HepG2 (cell line): Measurements from ENCODE around the gene VPS9D1. TPM values are rescaled to one million over a fixed set of nuclear protein-coding genes. Genes with fewer than 3 reads are reported as not detected.
"Not testable (repeated sequence)": the region's sequence is repeated elsewhere in the genome, so short reads cannot be mapped to it uniquely, and the experiment has no call there.

Experiments
- ATAC-seq: fragments of 200-7000 bp; cut with Tn5 transposase; 3 replicates; pipeline ENCODE4 v1.9.1; 2020; ENCODE audit warnings: mild to moderate bottlenecking, moderate library complexity
- BruUV-seq: library from RNA; stranded (reverse); fragments of 400-500 nt; replicated peaks from 2 replicates; lab custom pipeline; 2021; lab: Mats Ljungman, UMichigan
- CTCF ChIA-PET: fragments of 300-600 bp; formaldehyde crosslinking; extraction: SDS; loops from one replicate; lab custom pipeline; 2021; ENCODE audit warnings: low total read pairs, inconsistent platforms, low intra/inter-chr PET ratio; lab: Yijun Ruan, JAX
- POLR2A ChIA-PET: fragments of 350-600 bp; sonication (Branson Sonifier 250); formaldehyde crosslinking; loops from one replicate; lab custom pipeline; 2020; ENCODE audit warnings: antibody characterized with exemption, inconsistent platforms; lab: Yijun Ruan, JAX
- DNase-seq: peaks from one replicate; pipeline ENCODE4 v3.0.0-alpha.2; 2015; ENCODE audit warnings: low spot score
- FAIRE-seq: peaks from 3 replicates; lab custom pipeline; 2011; peaks lifted over from hg19 to GRCh38; lab: Jason Lieb, UNC
- H2AFZ ChIP-seq: one replicate; pipeline ENCODE4 v1.6.1; 2011; ENCODE audit warnings: low read length, inconsistent platforms
- H3K27ac ChIP-seq: fragments of 300-600 bp; 3 replicates; pipeline ENCODE4 v1.8.0; 2011; ENCODE audit warnings: mixed run types, mild to moderate bottlenecking, mixed read lengths, low read length, inconsistent platforms; ENCODE audit not compliant: insufficient read depth; ENCODE audit errors: extremely low read length
- H3K27me3 ChIP-seq, 2 experiments: fragments of 200-600 bp in 1 of 2; 2 replicates in 1 of 2; 3 replicates in 1 of 2; pipeline versions ENCODE4 v1.6.0 to v1.8.0; 2011; ENCODE audit warnings: low read length in 2 of 2, mild to moderate bottlenecking in 2 of 2, moderate library complexity in 2 of 2, inconsistent platforms in 1 of 2; ENCODE audit not compliant: insufficient read depth in 2 of 2, control insufficient read depth in 1 of 2
- H3K36me3 ChIP-seq, 2 experiments: fragments of 200-600 bp in 1 of 2; replicated peaks in 1 of 2; 2 replicates in 1 of 2; 3 replicates in 1 of 2; pipeline versions ENCODE4 v1.5.1 to v1.8.0; 2011; ENCODE audit warnings: low read length in 2 of 2, inconsistent platforms in 1 of 2; ENCODE audit not compliant: insufficient read depth in 2 of 2, control insufficient read depth in 1 of 2
- H3K4me1 ChIP-seq: 2 replicates; pipeline ENCODE4 v1.5.1; 2012; ENCODE audit warnings: low read length, inconsistent platforms; ENCODE audit not compliant: insufficient read depth
- H3K4me2 ChIP-seq: 2 replicates; pipeline ENCODE4 v1.6.0; 2011; ENCODE audit warnings: low read depth, low read length, inconsistent platforms
- H3K4me3 ChIP-seq, 3 experiments: fragments of 200-600 bp in 1 of 3; sonication (generic), shearing (Covaris generic) in 1 of 3; replicated peaks in 1 of 3; 2 replicates each; pipeline ENCODE4 v1.5.1; 2011 to 2016; ENCODE audit warnings: low read length in 3 of 3, inconsistent platforms in 2 of 3, low read depth in 2 of 3, mild to moderate bottlenecking in 2 of 3, control low read depth in 1 of 3, mixed read lengths in 1 of 3; ENCODE audit not compliant: insufficient read depth in 1 of 3
- H3K79me2 ChIP-seq: one replicate; pipeline ENCODE4 v1.6.1; 2011; ENCODE audit warnings: low read length, inconsistent platforms; ENCODE audit not compliant: insufficient read depth
- H3K9ac ChIP-seq: 2 replicates; pipeline ENCODE4 v1.6.0; 2011; ENCODE audit warnings: mild to moderate bottlenecking, low read depth, low read length, inconsistent platforms; ENCODE audit not compliant: insufficient read depth
- H3K9me3 ChIP-seq: 2 replicates; pipeline ENCODE4 v1.5.1; 2012; ENCODE audit warnings: mild to moderate bottlenecking, low read length
- H4K20me1 ChIP-seq: 2 replicates; pipeline ENCODE4 v1.6.0; 2011; ENCODE audit warnings: inconsistent platforms, mild to moderate bottlenecking, low read length, moderate library complexity; ENCODE audit not compliant: insufficient read depth
- CEBPZ ChIP-seq: IDR thresholded peaks from 2 replicates; pipeline ENCODE4 v1.6.1; 2012; ENCODE audit warnings: low read length, improper control_type of control experiment
- DNMT1 ChIP-seq: sonication (generic); formaldehyde crosslinking; IDR thresholded peaks from 2 replicates; pipeline ENCODE4 v1.5.1; 2020; ENCODE audit warnings: mild to moderate bottlenecking, missing genetic modification reagents
- DNMT3B ChIP-seq: conservative IDR thresholded peaks from 2 replicates; pipeline ENCODE4 v1.6.1; 2016; ENCODE audit warnings: missing biosample characterization, control low read depth
- HMG20B ChIP-seq: conservative IDR thresholded peaks from 2 replicates; pipeline ENCODE4 v1.6.1; 2016; ENCODE audit warnings: missing genetic modification reagents, missing compliant biosample characterization
- MTA3 ChIP-seq: sonication (generic); formaldehyde crosslinking; IDR thresholded peaks from 2 replicates; pipeline ENCODE4 v1.4.0; 2020; ENCODE audit warnings: missing genetic modification reagents
- NR2C2 ChIP-seq: sonication (generic); formaldehyde crosslinking; IDR thresholded peaks from 2 replicates; pipeline ENCODE4 v1.4.0; 2020; ENCODE audit warnings: missing genetic modification reagents, mild to moderate bottlenecking, moderate library complexity, borderline replicate concordance
- RXRA ChIP-seq: sonication (generic); formaldehyde crosslinking; IDR thresholded peaks from 2 replicates; pipeline ENCODE4 v1.5.1; 2020; ENCODE audit warnings: missing genetic modification reagents
- SRSF4 ChIP-seq: fragments of 200-400 bp; formaldehyde crosslinking; IDR thresholded peaks from one replicate; pipeline ENCODE4 v1.6.1; 2018; ENCODE audit warnings: mild to moderate bottlenecking, low read depth, low read length, moderate library complexity; ENCODE audit not compliant: poor library complexity, severe bottlenecking
- XBP1 ChIP-seq: sonication (generic); formaldehyde crosslinking; IDR thresholded peaks from 2 replicates; pipeline ENCODE4 v1.5.0; 2020; ENCODE audit warnings: missing genetic modification reagents
- ZKSCAN1 ChIP-seq: fragments of 150-350 bp; IDR thresholded peaks from 2 replicates; pipeline ENCODE4 v1.6.1; 2014; ENCODE audit warnings: low read length
- ZNF598 ChIP-seq: sonication (generic); formaldehyde crosslinking; IDR thresholded peaks from 2 replicates; pipeline ENCODE4 v1.5.1; 2020; ENCODE audit warnings: mild to moderate bottlenecking, missing genetic modification reagents, borderline replicate concordance
- ZNF781 ChIP-seq: sonication (generic); formaldehyde crosslinking; IDR thresholded peaks from 2 replicates; pipeline ENCODE4 v1.5.1; 2020; ENCODE audit warnings: borderline replicate concordance, mild to moderate bottlenecking, missing genetic modification reagents; ENCODE audit errors: not compliant biosample characterization
- WGBS: methylation state at CpG from one replicate; pipeline ENCODE4 v1.1.6; 2017; ENCODE audit warnings: low lambda C conversion rate; 5-methylcytosine and 5-hydroxymethylcytosine counted together
- in situ Hi-C: cut with HindIII; loops from 2 replicates; pipeline ENCODE4 v1.10.0; 2017; ENCODE audit warnings: low pct_unique_long_range_greater_than_20kb; ENCODE audit not compliant: extremely low pct_ligation_motif_present
- intact Hi-C: fragments of 100-400 bp; cut with micrococcal nuclease; formaldehyde crosslinking; loops from one replicate; pipeline ENCODE4 v1.10.0; 2022; ENCODE audit not compliant: unreplicated experiment
- polyA plus RNA-seq, 8 experiments: library from polyadenylated mRNA; depleted of rRNA in 3 of 8; stranded (reverse) in 7 of 8; unstranded in 1 of 8; fragments of >200 nt; fragmentation: Illumina TruSeq in 4 of 8; extraction: Trizol in 4 of 8; gene quantifications; 2 replicates each; pipeline versions ENCODE4 v1.2.1 to v1.2.3, GENCODE V29; 2011 to 2016; ENCODE audit warnings: low read depth in 4 of 8, missing spikeins in 1 of 8, mixed read lengths in 1 of 8; ENCODE audit not compliant: insufficient read depth in 1 of 8
- total RNA-seq, 5 experiments: library from RNA; depleted of rRNA; stranded (reverse); fragments of >200 nt; fragmentation: Illumina TruSeq; extraction: Trizol; gene quantifications; 2 replicates each; pipeline ENCODE4 v1.2.3, GENCODE V29; 2016; ENCODE audit warnings: low read depth in 1 of 5

The VPS9D1 gene
- total and polyA plus RNA-seq, 2 of the 13 experiments (the other 11 are each of a cell fraction or from before 2014, with no cell fraction given), result 10.1 to 13.2 TPM

GRCh38 chr16:89672177-89672941 lies 48.3 kb downstream of the VPS9D1 start (continued):
- TF ChIP-seq DNMT3B (CRISPR knock-in tag) (no peak), SRSF4 (no peak), HMG20B (CRISPR knock-in tag) (no peak), MTA3 (no peak), CEBPZ (no peak), ZNF598 (CRISPR knock-in tag) (no peak), NR2C2 (CRISPR knock-in tag) (no peak), RXRA (no peak), DNMT1 (CRISPR knock-in tag) (no peak), ZNF781 (CRISPR knock-in tag) (no peak), XBP1 (CRISPR knock-in tag) (no peak), ZKSCAN1 (no peak)

GRCh38 chr16:89671565-89671964 lies 49.1 kb downstream of the VPS9D1 start:
- peaks cover 26% of the 10 kb centered on the region for H3K4me1 ChIP-seq
- H4K20me1 ChIP-seq, H3K9ac ChIP-seq, H2AFZ ChIP-seq, DNase-seq, H3K36me3 ChIP-seq, H3K79me2 ChIP-seq, H3K27me3 ChIP-seq, in situ Hi-C loops, ATAC-seq, H3K4me3 ChIP-seq, H3K4me2 ChIP-seq, CTCF ChIA-PET, H3K27ac ChIP-seq, H3K9me3 ChIP-seq, BruUV-seq, FAIRE-seq: not testable (repeated sequence)
- intact Hi-C loops, result loop anchor here (2.0 kb wide), 1 partner anchor 15 kb away; the partner anchor contains the start of gene CDK10
- WGBS, result 89% methylated on average over 4 of the region's 4 CpGs
- POLR2A ChIA-PET, result interaction anchor here (0.6 to 1.6 kb wide), 3 partner anchors 12 to 250 kb away, joined by 3 to 8 read pairs (median 4); no protein-coding TSS in a partner anchor
